B cell (primary cell): ENCODE data around the gene TTC24. TPM values are rescaled to one million over a fixed set of nuclear protein-coding genes. Genes with fewer than 3 reads are reported as not detected.

Source experiments
- ATAC-seq: fragments of 200-7000 bp; cut with Tn5 transposase; one replicate; pipeline ENCODE4 v1.10.0; 2021; ENCODE audit warnings: low read depth, mild to moderate bottlenecking, moderate number of reproducible peaks, moderate library complexity
- CTCF ChIA-PET: fragments of 350-600 bp; sonication (Branson Sonifier 250); formaldehyde crosslinking; loops from one replicate; lab custom pipeline; 2021; ENCODE audit warnings: antibody characterized with exemption, inconsistent platforms; lab: Charles Lee
- POLR2A ChIA-PET: fragments of 350-600 bp; sonication (Branson Sonifier 250); formaldehyde crosslinking; loops from one replicate; lab custom pipeline; 2021; ENCODE audit warnings: antibody characterized with exemption; lab: Charles Lee
- DNase-seq: peaks from one replicate; pipeline ENCODE4 v3.0.0; 2013
- H2AFZ ChIP-seq: 2 replicates; pipeline ENCODE4 v1.6.1; 2012; ENCODE audit warnings: mild to moderate bottlenecking, low read depth, low read length; ENCODE audit not compliant: insufficient read depth, poor library complexity, severe bottlenecking
- H3K27ac ChIP-seq, 2 donors: 1 replicate in 1 of 2; 2 replicates in 1 of 2; pipeline ENCODE4 v1.5.1; 2012 to 2013; ENCODE audit warnings: low read length in 2 of 2, mild to moderate bottlenecking in 2 of 2, moderate library complexity in 1 of 2
- H3K27me3 ChIP-seq, 4 experiments: fragments of 200-600 bp in 1 of 4; sonication (generic) in 1 of 4; replicated peaks in 1 of 4; 1 replicate in 2 of 4; 2 replicates in 2 of 4; pipeline versions ENCODE4 v1.6.1 to v1.7.0; 2013 to 2016; ENCODE audit warnings: low read length in 3 of 4, mild to moderate bottlenecking in 2 of 4, mixed read lengths in 1 of 4, moderate library complexity in 1 of 4; ENCODE audit not compliant: insufficient read depth in 4 of 4, control insufficient read depth in 3 of 4; ENCODE audit errors: control extremely low read depth in 1 of 4
- H3K36me3 ChIP-seq, 2 experiments: replicated peaks in 1 of 2; 1 replicate in 1 of 2; 2 replicates in 1 of 2; pipeline versions ENCODE4 v1.6.1 to v1.7.1; 2013; ENCODE audit warnings: low read length in 1 of 2; ENCODE audit not compliant: insufficient read depth in 2 of 2, control insufficient read depth in 1 of 2; ENCODE audit errors: control extremely low read depth in 1 of 2, extremely low read depth in 1 of 2
- H3K4me1 ChIP-seq, 2 donors: fragments of 200-600 bp in 1 of 2; sonication (generic) in 1 of 2; 1 replicate in 1 of 2; 2 replicates in 1 of 2; pipeline versions ENCODE4 v1.5.1 to v1.6.1; 2013 to 2017; ENCODE audit warnings: low read length in 2 of 2; ENCODE audit not compliant: control insufficient read depth in 2 of 2, insufficient read depth in 2 of 2
- H3K4me2 ChIP-seq: replicated peaks from 2 replicates; pipeline ENCODE3; 2012; ENCODE audit warnings: mild to moderate bottlenecking, low read depth, low read length; ENCODE audit not compliant: poor library complexity, severe bottlenecking
- H3K4me3 ChIP-seq, 5 experiments: fragments of 200-600 bp in 1 of 5; sonication (generic) in 1 of 5; 1 replicate in 3 of 5; 2 replicates in 2 of 5; pipeline versions ENCODE4 v1.5.1 to v1.7.0; 2011 to 2016; ENCODE audit warnings: low read length in 4 of 5, mild to moderate bottlenecking in 4 of 5, low read depth in 2 of 5, control low read depth in 1 of 5, moderate library complexity in 1 of 5; ENCODE audit not compliant: insufficient read depth in 1 of 5; ENCODE audit errors: control extremely low read depth in 1 of 5, extremely low read depth in 1 of 5
- H3K79me2 ChIP-seq: fragments of 200-600 bp; sonication (generic); one replicate; pipeline ENCODE4 v1.6.0; 2016; ENCODE audit warnings: low read length; ENCODE audit not compliant: control insufficient read depth, insufficient read depth
- H3K9ac ChIP-seq: fragments of 200-600 bp; sonication (generic); 2 replicates; pipeline ENCODE4 v1.6.1; 2017; ENCODE audit warnings: mild to moderate bottlenecking, low read length, moderate library complexity
- H3K9me3 ChIP-seq, 3 donors: one replicate each; pipeline versions ENCODE4 v1.6.1 to v1.7.1; 2013; ENCODE audit warnings: low read length in 2 of 3; ENCODE audit not compliant: control insufficient read depth in 2 of 3, insufficient read depth in 1 of 3; ENCODE audit errors: control extremely low read depth in 1 of 3
- H4K20me1 ChIP-seq: 2 replicates; pipeline ENCODE4 v1.6.0; 2012; ENCODE audit warnings: mild to moderate bottlenecking, low read length; ENCODE audit not compliant: insufficient read depth, control insufficient read depth, poor library complexity, severe bottlenecking
- H3K27ac Mint-ChIP-seq: one replicate; pipeline ENCODE4 v1.8.0; 2021; ENCODE audit warnings: mixed read lengths
- H3K27me3 Mint-ChIP-seq: one replicate; pipeline ENCODE4 v1.8.0; 2021; ENCODE audit warnings: mixed read lengths
- H3K4me1 Mint-ChIP-seq: one replicate; pipeline ENCODE4 v1.8.0; 2021; ENCODE audit warnings: mixed read lengths
- H3K4me3 Mint-ChIP-seq: one replicate; pipeline ENCODE4 v1.8.0; 2021; ENCODE audit warnings: mixed read lengths
- H3K9me3 Mint-ChIP-seq: one replicate; pipeline ENCODE4 v1.8.0; 2022; ENCODE audit warnings: mixed read lengths; ENCODE audit not compliant: insufficient read depth
- EZH2 ChIP-seq: IDR thresholded peaks from 2 replicates; pipeline ENCODE4 v1.6.1; 2012; ENCODE audit warnings: borderline replicate concordance, low read depth, mild to moderate bottlenecking, moderate library complexity, low read length; ENCODE audit not compliant: insufficient read depth, poor library complexity, severe bottlenecking
- WGBS: methylation state at CpG from one replicate; pipeline ENCODE4 v1.1.5; 2013; ENCODE audit warnings: missing lambda C conversion rate; ENCODE audit not compliant: insufficient coverage; 5-methylcytosine and 5-hydroxymethylcytosine counted together
- intact Hi-C: fragments of 100-400 bp; cut with micrococcal nuclease; formaldehyde crosslinking; loops from one replicate; pipeline ENCODE4 v1.10.0; 2022
- polyA plus RNA-seq: library from polyadenylated mRNA; depleted of rRNA; stranded (reverse); fragments of >200 nt; gene quantifications from 2 replicates; pipeline ENCODE4 v1.2.3, GENCODE V29; 2012
- total RNA-seq, 2 donors: library from RNA; stranded (reverse); fragments of 120-200 nt in 1 of 2; gene quantifications; 1 replicate in 1 of 2; 2 replicates in 1 of 2; pipeline versions ENCODE4 v1.2.3 to v1.2.4, GENCODE V29; 2013 to 2022
- TF ChIP-seq, protein P1 (sequence below): fragments of 200-600 bp; IDR thresholded peaks from one replicate; pipeline ENCODE4 v1.8.0; 2022; ENCODE audit warnings: antibody characterized with exemption, mild to moderate bottlenecking

TTC24 gene
- total and polyA plus RNA-seq, 2 donors (not counting 1 experiment from before 2014, with no cell fraction given), result 24.3 to 29.8 TPM

DNA sequence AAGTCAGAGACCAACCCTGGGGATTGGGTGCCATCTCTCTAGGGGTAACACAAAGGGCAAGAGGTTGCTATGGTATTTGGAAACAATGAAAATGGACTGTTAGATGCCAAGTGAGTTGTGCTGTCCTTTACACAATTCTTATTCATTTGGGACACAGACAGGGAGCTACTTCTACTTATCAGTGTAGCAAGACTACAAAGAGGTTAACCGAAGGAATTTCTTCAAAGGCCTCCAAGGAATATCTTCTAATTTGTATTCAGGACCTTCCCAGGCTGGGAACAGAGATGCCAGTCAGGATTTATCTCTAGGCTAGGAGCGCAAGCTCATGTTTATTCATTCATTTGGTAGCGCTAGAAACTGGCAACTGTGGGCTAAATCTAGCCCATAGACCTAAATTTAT, 14.7 kb downstream of the TTC24 start:
- no peak overlapping the region for H3K4me3 Mint-ChIP-seq
- Histone ChIP-seq H3K79me2 (peaks cover 10% of the 10 kb centered on the region), H3K4me3 (no peak overlapping the region), H3K9me3 (no peaks in the 10 kb centered on the region), H3K9ac (no peak overlapping the region), H3K4me1 (peaks cover 18 to 22% of the 10 kb centered on the region in 2 donors), H3K27ac (no peak overlapping the region), H2AFZ (no peak overlapping the region), H3K27me3 (no peaks in the 10 kb centered on the region), H3K4me2 (no peak overlapping the region), H3K36me3 (peaks cover 0 to 50% of the 10 kb centered on the region in 2 experiments), H4K20me1 (peaks cover 8% of the 10 kb centered on the region)
- ChIA-PET CTCF (interaction anchor here (0.6 to 10.9 kb wide), 7 partner anchors 9 to 148 kb away, joined by 3 to 80 read pairs (median 4); partner anchors contain the start of gene GPATCH4), POLR2A (interaction anchor here (1.3 kb wide), 1 partner anchor 12 kb away, joined by 3 read pairs; no protein-coding TSS in a partner anchor)
- H3K4me1 Mint-ChIP-seq, result peaks cover 28% of the 10 kb centered on the region
- WGBS, result 94% methylated on average over 3 of the region's 3 CpGs
- no peak for DNase-seq
- peak overlapping the region; percentile 2 for H3K27ac Mint-ChIP-seq
- no peaks in the 10 kb centered on the region for H3K27me3 Mint-ChIP-seq
- TF ChIP-seq, protein P1, sequence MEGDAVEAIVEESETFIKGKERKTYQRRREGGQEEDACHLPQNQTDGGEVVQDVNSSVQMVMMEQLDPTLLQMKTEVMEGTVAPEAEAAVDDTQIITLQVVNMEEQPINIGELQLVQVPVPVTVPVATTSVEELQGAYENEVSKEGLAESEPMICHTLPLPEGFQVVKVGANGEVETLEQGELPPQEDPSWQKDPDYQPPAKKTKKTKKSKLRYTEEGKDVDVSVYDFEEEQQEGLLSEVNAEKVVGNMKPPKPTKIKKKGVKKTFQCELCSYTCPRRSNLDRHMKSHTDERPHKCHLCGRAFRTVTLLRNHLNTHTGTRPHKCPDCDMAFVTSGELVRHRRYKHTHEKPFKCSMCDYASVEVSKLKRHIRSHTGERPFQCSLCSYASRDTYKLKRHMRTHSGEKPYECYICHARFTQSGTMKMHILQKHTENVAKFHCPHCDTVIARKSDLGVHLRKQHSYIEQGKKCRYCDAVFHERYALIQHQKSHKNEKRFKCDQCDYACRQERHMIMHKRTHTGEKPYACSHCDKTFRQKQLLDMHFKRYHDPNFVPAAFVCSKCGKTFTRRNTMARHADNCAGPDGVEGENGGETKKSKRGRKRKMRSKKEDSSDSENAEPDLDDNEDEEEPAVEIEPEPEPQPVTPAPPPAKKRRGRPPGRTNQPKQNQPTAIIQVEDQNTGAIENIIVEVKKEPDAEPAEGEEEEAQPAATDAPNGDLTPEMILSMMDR, result no peak
- TF ChIP-seq EZH2, result no peak
- no peaks in the 10 kb centered on the region for H3K9me3 Mint-ChIP-seq
- no peak for ATAC-seq
- intact Hi-C loops, result no loop called here

DNA sequence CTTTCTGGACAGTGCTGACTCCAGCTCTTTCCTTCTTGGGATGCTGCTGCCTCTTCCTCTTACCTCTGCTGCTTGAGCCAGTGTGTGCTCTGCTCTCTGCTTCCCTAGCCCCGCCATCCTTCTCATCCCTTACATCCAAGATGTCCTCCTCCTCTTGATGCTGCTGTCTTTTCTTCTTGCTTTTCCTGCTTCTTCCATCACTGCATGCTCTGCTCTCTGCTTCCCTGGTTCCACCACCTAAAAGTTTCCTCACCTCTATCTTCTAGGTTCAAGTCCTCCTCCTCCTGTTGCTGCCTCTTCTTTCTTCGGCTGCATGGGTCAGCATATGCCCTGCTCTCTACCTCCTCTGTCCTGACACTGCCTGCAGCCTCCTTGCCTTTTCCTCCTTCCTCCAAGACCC, 15.5 kb downstream of the TTC24 start:
- Mint-ChIP-seq H3K27ac (peak overlapping the region; percentile 10), H3K4me1 (peaks cover 35% of the 10 kb centered on the region), H3K4me3 (no peak overlapping the region), H3K27me3 (no peaks in the 10 kb centered on the region), H3K9me3 (no peaks in the 10 kb centered on the region)
- no peak for TF ChIP-seq EZH2
- TF ChIP-seq, protein P1, result no peak
- Histone ChIP-seq H3K79me2 (peaks cover 11% of the 10 kb centered on the region), H4K20me1 (peaks cover 8% of the 10 kb centered on the region), H3K9me3 (no peaks in the 10 kb centered on the region), H3K36me3 (peaks cover 0 to 50% of the 10 kb centered on the region in 2 experiments), H2AFZ (no peak overlapping the region), H3K27ac (no peak overlapping the region), H3K27me3 (no peaks in the 10 kb centered on the region), H3K4me1 (peaks cover 20 to 23% of the 10 kb centered on the region in 2 donors), H3K4me2 (no peak overlapping the region), H3K4me3 (no peak overlapping the region), H3K9ac (no peak overlapping the region)
- POLR2A ChIA-PET, result interaction anchor here (1.3 kb wide), 1 partner anchor 13 kb away, joined by 3 read pairs; no protein-coding TSS in a partner anchor
- CTCF ChIA-PET, result interaction anchor here (2.6 to 10.9 kb wide), 2 partner anchors 15 to 149 kb away, joined by 8 to 80 read pairs; no protein-coding TSS in a partner anchor
- DNase-seq, result no peak
- intact Hi-C loops, result no loop called here
- ATAC-seq, result no peak
- WGBS, result 96% methylated on average over 2 of the region's 2 CpGs
